ENCODE data around the gene ABCG1.

ABCG1 gene

GRCh38 chr21:42313501-42313969, 94.6 kb downstream of the ABCG1 start:
- DNase-seq (ENCODE audit: low read depth), result no peak
- no peak for TF ChIP-seq CTCF (IDR thresholded peaks at IDR 0.05; ENCODE audit: insufficient read depth, low read depth, low read length, missing control alignments)

GRCh38 chr21:42314616-42315295, 95.8 kb downstream of the ABCG1 start:
- no peak overlapping the region for H3K4me3 ChIP-seq (ENCODE audit: low read depth, low read length)
- no peak for DNase-seq (ENCODE audit: low read depth)
- no peak for TF ChIP-seq CTCF (IDR thresholded peaks at IDR 0.05; ENCODE audit: insufficient read depth, low read depth, low read length, missing control alignments)

More at GRCh38 chr21:42313501-42313969, 94.6 kb downstream of the ABCG1 start:
- no peak overlapping the region for H3K4me3 ChIP-seq (ENCODE audit: low read depth, low read length)

GRCh38 chr21:42315296-42315891, 96.5 kb downstream of the ABCG1 start, which contains the start of gene TFF3:
TFF3 (minus strand) TSS chr21:42315409; CDS start chr21:42315374, 35 bp downstream.
- no peak for TF ChIP-seq CTCF (IDR thresholded peaks at IDR 0.05; ENCODE audit: insufficient read depth, low read depth, low read length, missing control alignments)
- no peak for DNase-seq (ENCODE audit: low read depth)
- H3K4me3 ChIP-seq (ENCODE audit: low read depth, low read length), result no peak within 1 kb of the TSS

- no peak overlapping the region for H3K4me3 ChIP-seq (ENCODE audit: low read depth, low read length)
Observed at GRCh38 chr21:42316891-42317290, 98.0 kb downstream of the ABCG1 start.

GRCh38 chr21:42317341-42317741, 98.4 kb downstream of the ABCG1 start:
- no peak overlapping the region for H3K4me3 ChIP-seq (ENCODE audit: low read depth, low read length)
- DNase-seq (ENCODE audit: low read depth), result no peak
- no peak for TF ChIP-seq CTCF (IDR thresholded peaks at IDR 0.05; ENCODE audit: insufficient read depth, low read depth, low read length, missing control alignments)

More at GRCh38 chr21:42316891-42317290, 98.0 kb downstream of the ABCG1 start:
- no peak for DNase-seq (ENCODE audit: low read depth)
- no peak for TF ChIP-seq CTCF (IDR thresholded peaks at IDR 0.05; ENCODE audit: insufficient read depth, low read depth, low read length, missing control alignments)

GRCh38 chr21:42317826-42318746, 99.1 kb downstream of the ABCG1 start:
- TF ChIP-seq CTCF (IDR thresholded peaks at IDR 0.05; ENCODE audit: insufficient read depth, low read depth, low read length, missing control alignments), result no peak
- no peak for DNase-seq (ENCODE audit: low read depth)
- no peak overlapping the region for H3K4me3 ChIP-seq (ENCODE audit: low read depth, low read length)

All from GM12865 (cell line).